ENCODE results near the gene NIFK. TPM values are rescaled to one million over a fixed set of nuclear protein-coding genes. Genes with fewer than 3 reads are reported as not detected.
"Not testable (repeated sequence)": the region's sequence is repeated elsewhere in the genome, so short reads cannot be mapped to it uniquely, and the experiment has no call there.

NIFK gene
- total RNA-seq, 1 donor from 2014 or later: 27.8 TPM

DNA sequence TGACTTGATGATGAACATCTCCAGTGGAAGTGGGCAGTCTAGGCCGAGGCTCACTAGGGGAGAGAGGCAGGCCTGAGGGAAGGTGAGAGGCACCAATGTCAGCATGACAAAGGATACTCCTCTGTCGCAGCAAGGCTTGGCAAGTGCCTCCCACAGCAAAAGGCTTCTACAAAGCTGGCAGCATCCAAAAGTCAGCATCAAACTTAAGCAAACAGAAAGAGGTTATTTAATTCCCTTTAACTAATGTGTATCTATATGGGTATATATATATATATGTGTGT, 41.6 kb downstream of the NIFK start:
- DNase-seq (ENCODE audit: low spot score): no peak

DNA sequence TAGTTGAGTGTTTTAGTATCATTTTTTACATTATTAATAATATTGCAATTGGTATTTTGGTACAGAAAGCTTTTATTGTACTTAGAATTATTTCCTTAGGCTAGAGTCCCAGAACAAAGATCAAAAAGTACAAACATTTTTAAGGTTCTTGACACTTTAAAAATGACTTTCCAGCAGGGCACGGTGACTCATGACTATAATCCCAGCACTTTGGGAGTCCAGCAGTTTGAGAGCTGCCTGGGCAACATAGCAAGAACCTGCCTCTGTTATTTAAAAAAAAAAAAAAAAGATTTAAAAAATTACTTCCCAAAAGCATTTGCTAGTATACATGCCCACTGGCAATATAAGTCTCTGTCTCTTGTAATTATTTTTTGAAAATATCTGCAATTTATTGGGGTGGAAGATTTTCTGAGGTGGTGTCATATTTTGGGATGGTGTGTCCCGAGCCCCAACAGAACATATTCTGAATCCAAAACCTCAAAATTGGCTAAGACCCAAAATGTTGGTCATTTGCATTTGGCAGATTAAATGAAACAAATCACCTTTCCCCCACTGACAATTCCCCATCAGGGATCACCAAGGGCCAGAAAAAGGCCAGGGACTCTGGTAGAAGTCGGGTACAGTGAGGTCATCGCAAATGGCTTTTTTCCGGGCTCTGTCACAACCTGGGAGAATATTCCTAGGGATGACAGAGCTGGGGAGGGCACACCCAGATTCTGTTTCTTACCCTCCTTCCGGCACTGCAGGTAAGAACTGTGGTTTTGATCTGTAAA, 42.1 kb downstream of the NIFK start:
- DNase-seq (ENCODE audit: low spot score): no peak

DNA sequence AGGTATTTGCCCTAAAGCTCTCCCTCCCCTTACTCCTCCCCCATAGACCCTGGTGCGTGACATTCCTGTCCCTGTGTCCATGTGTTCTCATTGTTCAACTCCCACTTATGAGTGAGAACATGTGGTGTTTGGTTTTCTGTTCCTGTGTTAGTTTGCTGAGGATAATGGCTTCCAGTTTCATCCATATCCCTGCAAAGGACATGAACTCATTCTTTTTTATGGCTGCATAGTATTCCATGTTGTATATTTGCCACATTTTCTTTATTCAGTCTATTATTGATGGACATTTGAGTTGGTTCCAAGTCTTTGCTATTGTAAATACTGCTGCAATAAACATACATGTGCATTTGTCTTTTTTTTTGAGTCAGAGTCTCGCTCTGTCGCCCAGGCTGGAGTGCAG, 46.1 kb downstream of the NIFK start:
- DNase-seq (ENCODE audit: low spot score): not testable (repeated sequence)

DNA sequence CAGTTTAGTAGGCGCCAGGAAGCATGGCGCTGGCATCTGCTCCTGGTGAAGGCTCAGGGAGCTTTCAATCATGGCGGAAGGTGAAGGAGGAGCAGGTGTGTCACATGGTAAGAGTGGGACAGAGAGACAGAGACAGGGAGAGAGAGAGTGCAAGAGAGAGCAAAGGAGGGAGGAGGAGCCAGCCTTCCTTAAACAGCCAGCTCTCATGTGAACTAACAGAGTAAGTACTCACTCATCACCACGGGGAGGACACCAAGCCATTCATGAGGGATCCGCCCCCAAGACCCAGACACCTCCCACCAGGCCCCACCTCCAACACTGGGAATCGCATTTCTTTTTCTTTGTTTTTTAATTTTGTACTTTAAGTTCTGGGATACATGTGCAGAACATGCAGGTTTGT, 46.6 kb downstream of the NIFK start:
- no peak for DNase-seq (ENCODE audit: low spot score)

DNA sequence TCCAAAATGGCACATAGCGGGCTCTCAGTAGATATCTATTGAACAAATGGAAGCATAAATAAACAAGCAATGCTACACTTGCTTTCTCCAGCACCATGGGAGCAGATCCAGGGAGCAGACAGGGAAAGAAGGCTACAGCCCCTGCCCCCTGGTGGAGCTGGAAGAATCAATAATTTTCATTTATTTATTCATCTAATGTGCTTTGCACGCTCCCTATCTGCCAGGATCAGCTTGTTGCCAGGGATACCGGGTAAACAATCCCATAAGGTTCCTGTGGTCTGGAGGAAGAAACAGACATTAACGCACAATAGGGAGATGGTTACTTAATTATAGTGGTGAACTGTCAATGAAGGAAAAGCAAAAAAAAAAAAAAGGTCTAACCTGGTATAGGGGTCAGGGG, 47.3 kb downstream of the NIFK start:
- no peak for DNase-seq (ENCODE audit: low spot score)

DNA sequence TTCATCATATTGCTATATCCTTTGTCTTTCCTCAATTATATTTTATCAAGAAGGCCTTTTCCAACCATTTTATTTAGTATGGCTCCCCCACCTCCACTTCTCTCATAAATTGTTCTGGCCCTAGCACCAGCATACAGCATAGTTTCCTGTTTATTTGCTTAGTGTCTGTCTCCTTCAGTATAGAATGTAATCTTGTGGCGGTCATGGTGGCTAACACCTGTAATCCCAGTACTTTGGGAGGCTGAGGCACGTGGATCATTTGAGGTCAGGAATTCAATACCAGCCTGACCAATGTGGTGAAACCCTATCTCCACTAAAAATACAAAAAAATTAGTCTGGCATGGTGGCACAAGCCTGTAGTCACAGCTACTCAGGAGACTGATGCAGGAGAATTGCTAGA, 47.9 kb downstream of the NIFK start:
- no peak for DNase-seq (ENCODE audit: low spot score)

DNA sequence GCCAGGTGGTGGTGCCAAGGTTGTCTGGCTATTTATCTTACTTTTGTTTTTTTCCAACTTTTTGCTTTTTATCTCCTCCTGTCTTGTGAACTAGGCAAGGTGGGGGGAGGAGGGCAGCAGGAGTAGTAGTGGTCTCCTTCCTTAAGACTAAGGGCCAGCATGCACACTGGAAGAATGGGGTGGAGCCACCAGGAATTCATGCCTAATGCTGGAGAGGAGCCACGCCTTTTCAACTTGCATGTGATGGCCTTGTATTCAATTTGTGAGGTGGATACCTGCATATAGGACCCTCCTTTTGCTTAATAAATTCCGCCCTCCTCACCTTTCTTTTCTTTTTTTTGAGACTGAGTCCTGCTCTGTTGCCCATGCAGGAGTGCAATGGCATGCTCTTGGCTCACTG, 49.8 kb downstream of the NIFK start:
- DNase-seq (ENCODE audit: low spot score): no peak

DNA sequence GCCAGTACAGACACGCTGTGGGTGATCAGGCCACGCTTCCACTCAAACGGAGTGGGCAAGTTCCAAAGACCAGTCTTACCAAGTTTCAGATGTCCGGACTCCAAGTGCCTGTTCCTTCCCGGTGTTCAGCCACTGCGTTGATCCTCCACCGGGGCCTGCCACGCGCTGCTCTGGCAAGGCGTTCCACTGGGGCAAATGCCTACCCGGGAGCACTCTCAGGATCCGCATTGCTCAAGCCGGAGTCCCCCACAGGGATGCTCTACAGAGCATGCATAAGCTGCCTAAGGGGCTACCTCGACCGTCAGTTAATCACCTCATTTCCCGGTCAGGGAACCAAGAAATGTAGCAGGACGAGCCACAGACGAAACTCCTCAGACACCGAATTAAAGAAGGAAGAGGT, 50.5 kb downstream of the NIFK start:
- DNase-seq (ENCODE audit: low spot score): no peak

DNA sequence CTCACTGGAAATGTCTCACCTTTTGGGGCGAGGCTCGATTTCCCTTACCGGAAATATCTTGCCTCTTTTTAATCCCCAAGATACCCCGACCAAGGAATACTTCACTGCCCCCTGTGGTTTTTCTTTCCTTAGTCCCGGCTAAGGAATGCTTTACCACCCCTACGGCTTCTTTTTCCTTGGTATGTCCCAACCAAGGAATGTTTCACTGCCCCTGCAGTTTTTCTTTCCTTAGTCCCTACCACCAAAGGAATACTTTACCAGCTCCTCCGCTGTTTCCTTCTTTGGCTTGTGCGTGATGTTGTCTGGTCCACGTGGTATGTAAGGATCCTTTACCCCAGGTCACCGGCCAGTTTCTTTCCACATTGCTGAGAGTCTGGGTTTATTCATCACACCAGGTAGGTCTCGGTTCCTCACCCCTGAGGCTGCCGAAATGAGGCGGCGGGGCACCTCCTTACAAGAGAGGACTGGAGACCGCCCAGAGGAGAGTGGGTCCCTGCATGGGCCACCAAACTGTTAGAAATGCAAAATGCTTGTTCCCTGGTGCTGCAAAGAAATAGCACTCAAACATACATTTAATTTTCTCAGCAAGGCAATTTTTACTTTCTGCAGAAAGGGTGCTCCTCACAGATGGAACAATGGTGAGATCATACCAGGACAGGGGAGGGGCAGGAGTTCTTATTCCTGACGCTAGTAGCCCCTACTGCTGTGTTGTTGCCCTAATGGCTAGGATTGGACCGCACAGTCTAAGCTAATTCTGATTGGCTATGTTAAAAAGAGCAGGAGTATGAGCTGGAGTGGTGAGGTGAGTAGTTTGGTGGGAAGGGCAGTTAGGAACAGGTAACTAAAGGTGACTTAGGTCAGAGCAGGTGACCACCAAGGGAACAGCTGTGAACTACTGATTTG, 54.0 kb downstream of the NIFK start:
- DNase-seq (ENCODE audit: low spot score): no peak

DNA sequence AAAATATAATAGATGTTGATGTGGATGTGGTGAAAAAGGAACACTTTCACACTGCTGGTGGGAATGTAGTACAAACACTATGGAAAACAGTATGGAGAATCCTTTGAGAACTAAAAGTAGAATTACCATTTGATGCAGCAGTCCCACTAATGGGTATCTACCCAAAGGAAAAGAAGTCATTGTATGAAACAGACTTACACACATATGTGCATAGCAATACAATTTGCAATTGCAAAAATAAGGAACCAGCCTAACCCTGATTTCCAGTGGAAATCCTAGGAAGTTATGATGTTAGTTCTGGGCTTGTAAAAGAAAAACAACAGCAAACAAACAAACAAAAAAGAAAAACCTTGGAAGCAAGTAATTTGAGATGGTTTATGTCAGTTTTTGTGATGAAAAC, 58.8 kb downstream of the NIFK start:
- DNase-seq (ENCODE audit: low spot score): no peak

Other genes with a start within 250 kb of the NIFK start
- gene RNU4ATAC, start 206.0 kb downstream of the NIFK start, total RNA-seq: not detected
- gene CLASP1, start 87.4 kb downstream of the NIFK start, total RNA-seq: 51.4 TPM
- gene TSN, start 18.8 kb upstream of the NIFK start, total RNA-seq: 76.5 TPM